ENCODE measurements around the gene DAAM2. TPM values are rescaled to one million over a fixed set of nuclear protein-coding genes. Genes with fewer than 3 reads are reported as not detected.

DAAM2 gene
- total and polyA plus RNA-seq, 2 of the 8 experiments (the other 6 are each of a cell fraction or from before 2014, with no cell fraction given) = 1.5 to 2.9 TPM

- TF ChIP-seq CTBP2 (IDR thresholded peaks at IDR 0.05; ENCODE audit: borderline replicate concordance, insufficient read depth, insufficient read length, low read length) (no peak), GABPA (IDR thresholded peaks at IDR 0.05; ENCODE audit: borderline replicate concordance, insufficient read depth, low read length) (no peak), SUZ12 (IDR thresholded peaks at IDR 0.05; ENCODE audit: low read length) (no peak), SIRT6 (IDR thresholded peaks at IDR 0.05; ENCODE audit: low read length) (no peak), EP300 (IDR thresholded peaks at IDR 0.05; ENCODE audit: borderline replicate concordance in 1 of 2, low read depth in 2 of 2, low read length in 2 of 2) (no peak), KDM4A (IDR thresholded peaks at IDR 0.05; ENCODE audit: low read depth, low read length, severe bottlenecking) (no peak)
These were observed 23.2 kb upstream of the DAAM2 start (continued) for GRCh38 chr6:39769012-39769411.
